Loucy (cell line): ENCODE results near the gene MAPT.
"Not testable (repeated sequence)": the region's sequence is repeated elsewhere in the genome, so short reads cannot be mapped to it uniquely, and the experiment has no call there.

ENCODE experiments used
- H2AFZ ChIP-seq: fragments of 200-600 bp; sonication (generic); 2 replicates; pipeline ENCODE4 v1.6.0; 2016; ENCODE audit warnings: antibody characterized with exemption, mild to moderate bottlenecking, low read length, moderate library complexity
- H3F3A ChIP-seq: fragments of 200-600 bp; 2 replicates; pipeline ENCODE4 v1.6.0; 2016; ENCODE audit warnings: antibody characterized with exemption, low read depth, mild to moderate bottlenecking
- H3K27me3 ChIP-seq: fragments of 200-600 bp; sonication (generic); 2 replicates; pipeline ENCODE4 v1.6.1; 2014; ENCODE audit warnings: low read length, mild to moderate bottlenecking; ENCODE audit not compliant: insufficient read depth, poor library complexity, severe bottlenecking
- H3K36me3 ChIP-seq: fragments of 200-600 bp; sonication (generic); 2 replicates; pipeline ENCODE4 v1.6.1; 2016; ENCODE audit warnings: low read length; ENCODE audit not compliant: insufficient read depth
- H3K4me1 ChIP-seq: fragments of 200-600 bp; sonication (generic); 2 replicates; pipeline ENCODE4 v1.5.1; 2014; ENCODE audit warnings: low read length, mild to moderate bottlenecking; ENCODE audit not compliant: insufficient read depth, poor library complexity, severe bottlenecking
- H3K4me2 ChIP-seq: fragments of 200-600 bp; sonication (generic); 2 replicates; pipeline ENCODE4 v1.6.0; 2014; ENCODE audit warnings: antibody characterized with exemption, low read length, low read depth, mild to moderate bottlenecking; ENCODE audit not compliant: poor library complexity, severe bottlenecking
- H3K4me3 ChIP-seq: fragments of 200-600 bp; sonication (generic); 2 replicates; pipeline ENCODE4 v1.5.1; 2014; ENCODE audit warnings: low read length, mild to moderate bottlenecking, mixed read lengths; ENCODE audit not compliant: poor library complexity, severe bottlenecking
- H3K79me2 ChIP-seq: fragments of 200-600 bp; sonication (generic); 2 replicates; pipeline ENCODE4 v1.6.1; 2014; ENCODE audit warnings: low read length; ENCODE audit not compliant: insufficient read depth
- H3K9ac ChIP-seq: fragments of 200-600 bp; sonication (generic); 2 replicates; pipeline ENCODE4 v1.6.0; 2014; ENCODE audit warnings: mild to moderate bottlenecking, low read depth, low read length, moderate library complexity; ENCODE audit not compliant: poor library complexity, severe bottlenecking
- H3K9me2 ChIP-seq: fragments of 200-600 bp; sonication (generic); replicated peaks from 2 replicates; pipeline ENCODE4 v1.6.1; 2016; ENCODE audit warnings: low read depth, low read length, mixed read lengths
- H3K9me3 ChIP-seq: fragments of 200-600 bp; sonication (generic); 2 replicates; pipeline ENCODE4 v1.6.1; 2014; ENCODE audit warnings: mild to moderate bottlenecking, antibody characterized with exemption, low read length, low read depth; ENCODE audit not compliant: insufficient read depth
- H4K20me1 ChIP-seq: fragments of 200-600 bp; sonication (generic); 2 replicates; pipeline ENCODE4 v1.6.0; 2014; ENCODE audit warnings: antibody characterized with exemption, low read length, mild to moderate bottlenecking; ENCODE audit not compliant: insufficient read depth, poor library complexity, severe bottlenecking
- EZH2phosphoT487 ChIP-seq: fragments of 200-600 bp; IDR thresholded peaks from 2 replicates; pipeline ENCODE4 v1.6.1; 2018; ENCODE audit warnings: antibody characterized with exemption, mild to moderate bottlenecking, moderate library complexity, borderline replicate concordance
- TF ChIP-seq, protein P1 (sequence below): fragments of 200-600 bp; sonication (generic); conservative IDR thresholded peaks from 2 replicates; pipeline ENCODE4 v1.5.1; 2014; ENCODE audit warnings: mild to moderate bottlenecking, antibody characterized with exemption, low read length

Gene MAPT

DNA sequence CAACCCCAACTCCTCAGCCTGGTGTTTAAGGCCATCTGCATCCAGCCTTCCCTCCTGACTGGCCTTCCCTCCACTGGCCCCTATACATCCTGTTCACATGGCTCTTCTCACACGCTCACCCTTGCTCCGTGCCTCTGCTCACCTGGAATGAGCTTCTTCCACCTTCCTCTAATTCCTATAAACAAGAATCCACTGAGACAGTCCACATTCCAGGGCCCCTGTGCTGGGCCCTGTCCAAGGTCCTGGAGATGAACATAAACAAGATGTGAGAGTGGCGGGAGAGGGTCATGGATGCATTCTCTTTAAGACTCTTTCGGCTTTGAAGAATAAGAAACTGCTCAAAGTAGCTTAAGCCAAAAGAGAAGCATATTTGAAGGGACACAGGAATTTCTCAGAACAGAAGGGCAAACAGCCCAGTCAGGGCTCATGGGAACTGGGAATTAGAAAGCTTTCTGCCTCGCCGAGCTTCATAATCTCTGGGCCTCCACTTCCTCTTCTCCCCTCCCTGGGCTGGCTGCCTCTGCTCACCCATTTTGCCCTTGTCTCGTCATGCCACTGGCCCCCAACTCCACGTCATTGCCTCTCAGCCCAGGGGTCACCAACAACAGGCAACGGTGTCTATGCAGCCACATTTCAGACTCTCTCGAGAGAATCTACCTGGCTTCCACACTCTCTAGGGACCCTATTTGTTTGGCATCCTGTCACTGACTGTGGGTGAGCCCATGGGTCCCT is 36.2 kb upstream of the MAPT start:
- TF ChIP-seq EZH2phosphoT487: no peak

DNA sequence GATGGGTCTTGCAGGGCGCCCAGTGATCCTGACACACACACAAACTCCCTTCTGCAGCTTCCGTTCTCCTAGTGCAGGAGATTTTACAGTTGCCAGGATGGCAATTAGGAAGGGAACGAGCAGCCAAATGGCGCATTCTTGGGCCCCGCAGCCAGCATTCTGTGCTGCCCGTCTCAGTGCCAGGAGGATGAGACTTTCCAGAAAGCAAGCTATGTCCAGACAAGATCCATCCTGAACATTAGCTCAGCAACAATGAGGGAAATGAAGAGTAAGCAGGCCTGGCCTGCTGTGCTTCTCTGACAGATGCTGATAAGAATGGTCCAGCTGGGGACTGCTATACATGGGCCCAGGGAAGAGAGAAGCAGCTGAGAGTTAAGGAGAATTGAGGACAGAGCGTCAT is 33.2 kb upstream of the MAPT start:
- Histone ChIP-seq H4K20me1 (no peaks in the 10 kb centered on the region), H3K4me3 (no peak overlapping the region), H2AFZ (no peak overlapping the region), H3K4me1 (no peaks in the 10 kb centered on the region), H3F3A (no peaks in the 10 kb centered on the region), H3K4me2 (no peak overlapping the region), H3K9ac (no peak overlapping the region), H3K27me3 (peaks cover 4% of the 10 kb centered on the region), H3K9me2 (no peaks in the 10 kb centered on the region), H3K36me3 (no peaks in the 10 kb centered on the region), H3K79me2 (no peaks in the 10 kb centered on the region), H3K9me3 (no peaks in the 10 kb centered on the region)
- TF ChIP-seq, protein P1, sequence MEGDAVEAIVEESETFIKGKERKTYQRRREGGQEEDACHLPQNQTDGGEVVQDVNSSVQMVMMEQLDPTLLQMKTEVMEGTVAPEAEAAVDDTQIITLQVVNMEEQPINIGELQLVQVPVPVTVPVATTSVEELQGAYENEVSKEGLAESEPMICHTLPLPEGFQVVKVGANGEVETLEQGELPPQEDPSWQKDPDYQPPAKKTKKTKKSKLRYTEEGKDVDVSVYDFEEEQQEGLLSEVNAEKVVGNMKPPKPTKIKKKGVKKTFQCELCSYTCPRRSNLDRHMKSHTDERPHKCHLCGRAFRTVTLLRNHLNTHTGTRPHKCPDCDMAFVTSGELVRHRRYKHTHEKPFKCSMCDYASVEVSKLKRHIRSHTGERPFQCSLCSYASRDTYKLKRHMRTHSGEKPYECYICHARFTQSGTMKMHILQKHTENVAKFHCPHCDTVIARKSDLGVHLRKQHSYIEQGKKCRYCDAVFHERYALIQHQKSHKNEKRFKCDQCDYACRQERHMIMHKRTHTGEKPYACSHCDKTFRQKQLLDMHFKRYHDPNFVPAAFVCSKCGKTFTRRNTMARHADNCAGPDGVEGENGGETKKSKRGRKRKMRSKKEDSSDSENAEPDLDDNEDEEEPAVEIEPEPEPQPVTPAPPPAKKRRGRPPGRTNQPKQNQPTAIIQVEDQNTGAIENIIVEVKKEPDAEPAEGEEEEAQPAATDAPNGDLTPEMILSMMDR: no peak
- no peak for TF ChIP-seq EZH2phosphoT487

More for the DNA sequence above, 36.2 kb upstream of the MAPT start:
- no peak overlapping the region for H3K9ac ChIP-seq
- H3K4me2 ChIP-seq: no peak overlapping the region
- H3K9me3 ChIP-seq: no peaks in the 10 kb centered on the region
- no peaks in the 10 kb centered on the region for H3F3A ChIP-seq
- H3K4me3 ChIP-seq: no peak overlapping the region
- H3K79me2 ChIP-seq: no peaks in the 10 kb centered on the region
- no peaks in the 10 kb centered on the region for H3K4me1 ChIP-seq
- no peaks in the 10 kb centered on the region for H4K20me1 ChIP-seq
- H3K27me3 ChIP-seq: no peaks in the 10 kb centered on the region
- H2AFZ ChIP-seq: no peak overlapping the region
- H3K36me3 ChIP-seq: no peaks in the 10 kb centered on the region
- H3K9me2 ChIP-seq: no peaks in the 10 kb centered on the region

DNA sequence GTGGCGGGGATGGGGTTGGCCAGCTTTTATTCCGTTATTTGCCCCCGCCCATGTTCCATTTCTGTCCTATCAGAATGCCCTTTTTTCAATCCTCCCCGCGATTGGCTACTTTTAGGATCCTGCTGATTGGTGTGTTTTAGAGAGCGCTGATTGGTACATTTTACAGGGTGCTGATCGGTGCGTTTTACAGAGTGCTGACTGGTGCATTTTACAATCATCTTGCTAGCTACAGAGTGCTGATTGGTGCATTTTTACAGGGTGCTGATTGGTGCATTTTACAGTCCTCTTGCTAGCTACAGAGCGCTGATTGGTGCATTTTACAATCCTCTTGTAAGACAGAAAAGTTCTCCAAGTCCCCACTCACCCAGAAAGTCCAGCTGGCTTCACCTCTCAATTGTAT is 32.2 kb upstream of the MAPT start:
- not testable (repeated sequence) for H3K4me1 ChIP-seq, H4K20me1 ChIP-seq

DNA sequence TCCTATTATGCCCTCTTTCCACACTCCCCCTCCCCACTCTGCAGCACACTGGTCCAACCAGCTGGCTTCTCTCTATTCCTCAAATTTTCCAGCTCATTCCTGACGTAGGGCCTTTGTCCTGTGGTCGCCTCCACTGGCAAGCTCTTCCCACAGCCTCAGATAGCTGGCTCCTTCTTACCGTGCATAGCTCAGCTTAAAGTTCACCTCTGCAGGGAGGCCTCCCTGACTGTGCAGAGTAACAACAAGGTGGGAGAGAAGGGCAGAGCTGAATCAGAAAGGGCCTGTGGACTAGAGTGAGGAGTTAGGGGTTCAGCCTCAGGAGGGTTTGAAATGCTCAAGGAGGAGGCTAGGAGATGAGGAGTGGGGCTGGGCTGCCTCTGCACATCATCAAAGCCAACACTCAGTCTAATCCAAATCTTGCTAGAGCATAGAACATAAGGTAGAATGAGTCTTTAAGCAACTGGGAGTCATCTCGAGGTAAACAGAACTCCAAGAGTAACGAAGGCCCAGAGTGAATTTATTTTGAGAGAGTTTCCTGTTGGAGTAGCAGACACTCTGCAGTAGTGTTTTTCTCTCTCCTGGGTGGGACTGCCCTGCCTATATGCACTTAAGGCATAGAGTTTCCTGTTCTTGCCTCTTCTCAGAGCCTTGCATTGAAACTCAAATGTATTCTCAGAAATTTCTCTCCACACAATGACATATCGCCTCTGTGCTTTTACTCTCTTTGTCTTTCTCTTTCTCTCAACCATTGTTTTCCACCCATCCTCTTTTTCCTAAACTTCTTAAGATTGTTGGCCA is 30.3 kb upstream of the MAPT start:
- no peaks in the 10 kb centered on the region for H3K9me3 ChIP-seq
- no peak overlapping the region for H3K4me3 ChIP-seq
- H3F3A ChIP-seq: no peaks in the 10 kb centered on the region
- H3K9ac ChIP-seq: no peak overlapping the region
- H3K36me3 ChIP-seq: no peaks in the 10 kb centered on the region
- H2AFZ ChIP-seq: no peak overlapping the region
- no peaks in the 10 kb centered on the region for H3K79me2 ChIP-seq
- H4K20me1 ChIP-seq: no peaks in the 10 kb centered on the region
- H3K27me3 ChIP-seq: peaks cover 4% of the 10 kb centered on the region
- no peaks in the 10 kb centered on the region; the same call in 1 of the 2 replicates for H3K9me2 ChIP-seq
- no peak overlapping the region for H3K4me2 ChIP-seq
- H3K4me1 ChIP-seq: no peaks in the 10 kb centered on the region
- no peak for TF ChIP-seq EZH2phosphoT487
- TF ChIP-seq, protein P1: no peak

More for the DNA sequence above, 32.2 kb upstream of the MAPT start:
- H3K27me3 ChIP-seq, H3K4me3 ChIP-seq, H3K79me2 ChIP-seq, H3K4me2 ChIP-seq, H3F3A ChIP-seq, H3K9me3 ChIP-seq, H3K36me3 ChIP-seq, H3K9ac ChIP-seq, H2AFZ ChIP-seq, H3K9me2 ChIP-seq: not testable (repeated sequence)
